Neural progenitor cell (in vitro differentiated cells): ENCODE data around the gene CCS.

Experiments
- CTCF ChIP-seq: fragments of 200-600 bp; sonication (generic); IDR thresholded peaks from 2 replicates; pipeline ENCODE4 v1.5.1; 2017; ENCODE audit warnings: antibody characterized with exemption, mild to moderate bottlenecking
- EZH2 ChIP-seq: fragments of 200-600 bp; sonication (generic); IDR thresholded peaks from 2 replicates; pipeline ENCODE4 v1.6.1; 2017; ENCODE audit warnings: antibody characterized with exemption, mild to moderate bottlenecking, moderate library complexity
- EZH2phosphoT487 ChIP-seq: fragments of 200-600 bp; sonication (generic); IDR thresholded peaks from 2 replicates; pipeline ENCODE4 v1.6.1; 2017; ENCODE audit warnings: antibody characterized with exemption

GRCh38 chr11:66636411-66636810 is 43.4 kb downstream of the CCS start:
- TF ChIP-seq CTCF = no peak
- TF ChIP-seq EZH2phosphoT487 = no peak
- TF ChIP-seq EZH2 = no peak
